Activated T-cell treated with anti-CD3 and anti-CD28 coated beads, Interleukin-2, amount 50 U/mL, for 1 hour (primary cell): ENCODE results near the gene CIAO2B.
A peak's percentile ranks its signal among the peaks of the same experiment; 100 is the strongest.
"Not testable (repeated sequence)": the region's sequence is repeated elsewhere in the genome, so short reads cannot be mapped to it uniquely, and the experiment has no call there.

Source experiments
- DNase-seq: peaks from one replicate; pipeline ENCODE4 v3.0.0-alpha.2; 2020

Gene CIAO2B

GRCh38 chr16:66934138-66934838 lies at the start of gene CIAO2B:
Gene CIAO2B (minus strand): TSS chr16:66934402. CDS start chr16:66934364, 38 bp downstream.
- peak; percentile 91 for DNase-seq

DNA sequence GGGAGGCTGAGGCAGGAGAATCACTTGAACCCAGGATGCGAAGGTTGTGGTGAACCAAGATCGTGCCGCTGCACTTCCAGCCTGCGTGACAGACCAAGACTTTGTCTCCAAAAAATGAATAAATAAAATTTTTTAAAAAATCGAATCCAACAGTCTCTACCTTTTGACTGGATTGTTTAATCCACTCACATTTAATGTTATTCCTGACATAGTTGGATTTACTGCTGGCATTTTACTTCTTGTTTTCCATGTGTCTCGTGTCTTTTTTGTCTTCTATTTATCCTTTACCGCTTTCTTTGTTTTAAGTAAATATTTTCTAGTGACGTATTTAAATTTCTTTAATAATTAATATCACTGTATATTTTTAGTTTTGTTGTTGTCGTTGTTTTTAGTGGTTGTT lies 48.8 kb upstream of the CIAO2B start:
- no peak for DNase-seq

DNA sequence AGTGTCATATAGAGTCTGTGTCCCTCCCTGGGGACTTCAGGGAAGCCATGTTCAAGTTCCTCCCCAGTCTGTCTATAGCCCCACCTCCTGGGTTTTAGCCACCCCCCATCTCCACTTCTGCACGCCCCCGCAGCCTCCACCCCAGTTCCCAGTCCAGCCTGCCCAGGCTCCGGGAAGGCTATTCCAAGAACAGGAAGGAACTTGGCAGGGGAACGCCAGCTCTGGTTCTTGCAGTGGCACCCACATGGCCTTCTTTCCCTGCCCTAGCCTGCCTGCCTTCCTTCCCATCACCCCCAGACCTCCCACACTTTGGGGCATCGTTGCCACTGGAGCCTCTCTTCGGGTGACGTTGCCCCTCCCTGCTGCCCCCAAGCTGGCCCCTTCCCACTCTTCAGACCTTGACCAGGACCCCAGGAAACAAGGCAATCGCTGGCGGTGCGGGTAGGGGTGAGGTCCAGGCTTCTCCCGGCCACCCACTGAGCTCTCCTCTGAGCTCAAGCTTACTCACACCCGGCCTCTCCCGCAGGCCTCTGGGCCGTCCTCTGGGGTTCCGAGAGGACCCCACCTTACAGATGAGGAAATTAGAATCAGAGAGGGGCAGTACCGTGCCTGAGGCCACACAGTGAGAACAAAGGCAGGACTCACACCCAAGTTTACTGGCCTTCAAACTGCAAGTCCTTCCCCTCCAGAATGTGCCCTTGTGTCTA lies 45.0 kb upstream of the CIAO2B start:
- DNase-seq = no peak

DNA sequence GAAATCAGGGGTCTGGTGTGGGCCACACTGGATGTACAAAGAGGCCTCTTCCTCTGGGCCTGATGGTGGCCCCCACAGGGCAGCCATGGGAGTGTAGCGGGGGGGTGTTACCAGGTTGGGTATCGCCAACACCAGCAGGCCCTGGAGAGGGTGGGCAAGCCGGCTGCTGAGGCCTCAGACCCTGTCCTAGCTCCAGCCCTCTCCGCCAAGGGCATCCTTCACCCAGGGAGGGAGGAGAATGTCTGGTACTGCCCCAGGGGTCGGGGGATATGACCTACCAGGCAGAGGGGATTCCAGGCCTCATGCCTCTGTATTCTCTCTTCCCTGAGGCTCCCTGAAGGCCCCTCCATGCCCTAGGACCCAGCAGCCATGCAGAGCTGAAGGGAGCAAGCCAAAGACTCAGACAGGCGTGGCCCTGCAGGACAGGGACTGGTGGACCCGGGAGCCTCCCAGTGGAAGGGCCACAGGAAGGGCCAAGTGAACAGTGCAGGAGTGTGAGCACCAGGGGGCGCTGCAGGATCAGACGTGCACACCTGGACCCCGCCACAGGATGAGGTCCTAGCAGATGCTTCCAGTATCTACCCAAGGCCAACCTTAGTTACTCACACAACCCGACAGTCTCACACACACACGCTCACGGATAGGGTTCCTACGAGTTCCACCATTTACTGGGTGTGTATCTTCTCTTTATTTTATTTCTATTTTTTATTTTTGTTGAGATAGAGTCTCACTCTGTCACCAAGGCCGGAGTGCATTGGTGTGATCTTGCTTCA lies 43.3 kb upstream of the CIAO2B start:
- DNase-seq = peak; percentile 88

- DNase-seq = no peak
Measured at GRCh38 chr16:66976746-66977145, 42.5 kb upstream of the CIAO2B start.

DNA sequence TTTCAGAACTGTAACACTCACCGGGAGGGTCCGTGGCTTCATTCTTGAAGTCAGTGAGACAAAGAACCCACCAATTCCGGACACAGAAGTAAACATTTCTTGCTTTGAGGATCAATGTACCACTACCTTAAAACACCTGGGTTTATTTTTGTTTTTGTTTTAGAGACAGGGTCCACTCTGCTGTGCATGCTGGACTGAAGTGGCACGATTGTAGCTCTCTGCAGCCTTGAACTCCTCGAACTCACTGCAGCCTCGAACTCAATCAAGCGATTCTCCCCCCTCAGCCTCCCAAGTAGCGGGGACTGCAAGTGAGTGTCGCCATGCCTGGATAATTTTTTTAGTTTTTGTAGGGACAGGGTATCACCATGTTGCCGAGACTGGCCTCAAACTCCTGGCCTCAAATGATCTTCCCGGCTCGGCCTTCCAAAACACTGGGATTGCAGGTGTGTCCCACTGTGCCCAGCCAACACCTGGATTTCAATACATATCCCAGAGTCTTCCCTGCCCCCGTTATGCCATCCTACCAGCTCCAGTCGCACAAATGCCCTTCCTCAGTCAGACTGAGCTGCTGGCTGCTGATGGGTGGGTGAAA lies 41.2 kb upstream of the CIAO2B start:
- no peak for DNase-seq

DNA sequence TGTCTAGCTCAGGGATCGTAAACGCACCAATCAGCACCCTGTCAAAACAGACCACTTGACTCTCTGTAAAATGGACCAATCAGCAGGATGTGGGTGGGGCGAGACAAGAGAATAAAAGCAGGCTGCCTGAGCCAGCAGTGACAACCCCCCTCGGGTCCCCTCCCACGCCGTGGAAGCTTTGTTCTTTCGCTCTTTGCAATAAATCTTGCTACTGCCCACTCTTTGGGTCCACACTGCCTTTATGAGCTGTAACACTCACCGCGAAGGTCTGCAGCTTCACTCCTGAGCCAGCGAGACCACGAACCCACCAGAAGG lies 40.7 kb upstream of the CIAO2B start:
- peak; percentile 43 for DNase-seq

GRCh38 chr16:66974156-66974931 lies 40.1 kb upstream of the CIAO2B start:
- not testable (repeated sequence) for DNase-seq

- no peak for DNase-seq
Measured at GRCh38 chr16:66973716-66974115, 39.5 kb upstream of the CIAO2B start.

DNA sequence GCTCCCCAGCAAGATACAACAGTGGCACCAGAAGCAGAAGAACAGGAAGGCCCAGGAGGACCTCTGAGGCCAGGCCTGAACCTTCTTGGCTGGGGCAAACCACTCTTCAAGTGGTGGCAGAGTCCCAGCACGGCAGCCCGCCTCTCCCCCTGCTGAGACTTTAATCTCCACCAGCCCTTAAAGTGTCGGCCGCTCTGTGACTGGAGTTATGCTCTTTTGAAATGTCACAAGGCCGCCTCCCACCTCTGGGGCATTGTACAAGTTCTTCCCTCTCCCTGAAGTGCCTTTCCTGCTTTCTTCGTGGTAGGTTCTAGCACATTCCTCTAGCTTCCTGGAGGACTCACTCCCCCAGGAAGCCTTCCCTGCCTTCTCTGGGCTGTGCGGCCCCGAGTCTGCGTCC lies 38.8 kb upstream of the CIAO2B start:
- DNase-seq = no peak

DNA sequence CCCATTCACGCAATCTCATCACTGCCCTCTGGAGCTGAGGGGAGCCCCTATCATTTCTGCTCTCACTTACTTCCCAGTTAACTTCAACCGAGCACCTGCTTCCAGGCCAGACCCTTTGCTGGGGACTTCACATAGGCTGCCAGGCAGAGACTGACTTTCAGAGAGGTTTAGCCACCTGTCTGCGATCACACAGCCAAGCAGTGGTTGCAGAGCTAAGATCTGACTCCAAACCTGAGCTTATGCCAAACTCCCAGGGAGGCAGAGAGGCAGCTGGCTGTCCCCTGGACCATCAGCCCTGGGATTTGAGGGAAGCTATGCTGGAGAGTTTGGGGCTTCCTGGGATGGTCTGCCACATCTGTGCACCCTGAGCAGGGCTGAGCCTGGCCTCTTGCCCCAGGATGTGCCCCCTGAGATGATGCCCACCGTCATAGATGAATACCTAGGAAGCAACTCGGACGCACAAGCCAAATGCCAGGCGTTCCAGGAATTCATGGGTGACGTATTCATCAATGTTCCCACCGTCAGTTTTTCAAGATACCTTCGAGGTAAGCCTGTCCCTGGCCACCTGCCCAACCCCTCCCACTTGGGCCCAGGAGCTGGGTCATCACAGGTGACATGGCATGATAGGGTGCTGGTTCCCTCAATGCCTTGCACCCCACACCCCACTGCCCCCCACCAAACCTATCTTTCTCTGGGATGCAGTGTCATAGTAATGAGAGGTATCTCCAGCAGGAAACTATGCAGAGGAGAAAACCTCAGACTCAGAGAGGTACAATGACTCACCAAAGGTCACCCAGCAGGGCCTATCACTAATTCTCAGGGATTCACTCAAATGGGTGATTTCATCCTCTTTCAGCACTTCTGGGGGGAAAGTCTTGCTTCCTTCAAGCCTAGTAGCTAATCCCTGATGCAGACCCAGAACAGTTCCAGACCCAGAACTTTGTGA lies 36.8 kb upstream of the CIAO2B start:
- DNase-seq = no peak

- DNase-seq = no peak
Measured at GRCh38 chr16:66968847-66969246, 34.6 kb upstream of the CIAO2B start.

GRCh38 chr16:66964049-66964448 lies 29.8 kb upstream of the CIAO2B start:
- no peak for DNase-seq

DNA sequence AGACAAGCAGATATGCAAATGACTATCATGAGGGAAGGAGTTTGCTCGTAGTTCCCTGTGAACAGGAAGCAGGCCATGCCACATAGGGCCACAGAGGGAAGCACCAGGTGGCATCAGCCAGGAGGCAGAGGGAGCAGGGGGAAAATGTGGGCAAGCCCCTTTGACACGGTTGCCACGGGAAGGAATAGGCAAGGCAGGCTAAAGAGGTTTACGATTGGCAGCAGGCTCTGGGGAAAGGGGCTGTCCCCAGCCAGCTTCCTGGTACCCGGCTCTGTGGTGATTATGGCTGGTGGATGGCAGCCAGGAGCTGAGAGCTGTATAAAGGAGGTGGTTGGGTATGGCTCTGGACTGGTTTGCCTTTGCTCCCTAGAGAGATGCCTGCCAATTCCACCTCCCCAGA lies 27.7 kb upstream of the CIAO2B start:
- DNase-seq = no peak

GRCh38 chr16:66961065-66961744 lies 27.0 kb upstream of the CIAO2B start, which contains the start of gene CES3:
Gene CES3 (plus strand): TSS chr16:66961266. CDS start chr16:66961308, 42 bp downstream.
- DNase-seq = peak; percentile 61

DNA sequence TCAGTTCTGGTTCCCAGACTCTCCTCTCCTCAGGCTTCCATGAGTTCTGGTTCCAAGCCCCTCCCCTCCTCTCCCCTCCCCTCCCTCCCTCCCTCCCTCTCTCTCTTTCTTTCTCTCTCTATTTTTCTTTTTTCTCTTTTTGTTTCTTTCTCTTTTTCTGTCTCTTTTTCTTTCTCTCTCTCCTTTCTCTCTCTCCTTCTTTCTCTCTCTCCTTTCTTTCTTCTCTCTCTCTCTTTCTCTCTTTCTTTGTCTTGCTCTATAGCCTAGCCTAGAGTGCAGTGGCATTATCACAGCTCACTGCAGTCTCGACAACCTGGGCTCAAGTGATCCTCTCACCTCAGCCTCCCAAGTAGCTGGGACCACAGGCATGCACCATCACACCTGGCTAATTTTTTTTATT lies 26.1 kb upstream of the CIAO2B start:
- no peak for DNase-seq

GRCh38 chr16:66959704-66960161 lies 25.5 kb upstream of the CIAO2B start:
- DNase-seq = no peak

DNA sequence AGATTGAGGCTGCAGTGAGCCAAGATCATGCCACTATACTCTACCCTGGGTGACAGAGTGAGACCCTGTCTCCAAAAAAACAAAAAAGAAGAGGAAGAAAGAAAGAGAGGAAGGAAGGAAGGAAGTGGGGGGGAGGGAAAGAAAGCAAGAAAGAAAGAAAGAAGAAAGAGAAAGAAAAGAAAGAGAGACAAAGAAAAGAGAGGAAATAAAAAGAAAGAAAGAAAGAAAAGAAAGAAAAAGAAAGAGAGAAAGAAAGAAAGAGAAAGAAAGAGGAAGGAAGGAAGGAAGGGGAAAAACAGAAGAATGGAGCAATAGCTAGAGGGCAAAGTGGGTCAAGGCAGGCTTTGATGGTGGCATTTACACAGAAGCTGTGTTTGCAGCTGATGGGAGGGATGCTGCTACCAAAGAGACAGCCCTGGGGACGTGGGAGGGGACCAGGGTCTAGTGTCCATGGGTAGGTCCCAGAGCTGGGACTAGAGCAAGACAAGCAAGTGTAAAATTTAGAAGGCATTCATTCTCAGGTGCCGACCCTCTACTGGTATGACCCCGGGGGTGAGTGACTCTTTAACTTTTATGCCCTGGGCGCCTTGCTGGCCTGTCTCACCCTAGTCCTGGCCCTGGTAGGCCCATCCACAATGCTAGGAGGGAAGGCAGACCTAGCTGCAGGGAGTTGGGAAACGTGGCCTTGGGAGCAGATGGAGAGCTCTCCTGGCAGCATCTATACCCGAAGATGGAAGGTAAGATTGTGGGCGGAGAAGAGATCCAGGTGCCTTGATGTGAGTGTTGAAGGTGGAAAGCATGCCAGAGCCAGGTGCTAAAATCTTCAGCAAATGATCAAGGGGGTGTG lies 24.9 kb upstream of the CIAO2B start:
- DNase-seq = no peak

- not testable (repeated sequence) for DNase-seq
Measured at GRCh38 chr16:66956154-66956457, 21.9 kb upstream of the CIAO2B start.
